PFSK-1 (cell line): Measurements from ENCODE around the gene KAT8.

Source experiments
- FOXP2 ChIP-seq: optimal IDR thresholded peaks from 2 replicates; pipeline ENCODE3; 2011; ENCODE audit warnings: borderline replicate concordance, control low read depth, inconsistent platforms; ENCODE audit not compliant: insufficient read depth; ENCODE audit errors: extremely low read length, extremely low read depth
- POLR2AphosphoS5 ChIP-seq: IDR thresholded peaks from 2 replicates; pipeline ENCODE4 v1.6.1; 2012; ENCODE audit warnings: low read depth, mild to moderate bottlenecking, control low read depth, low read length, moderate library complexity
- REST ChIP-seq, 2 experiments: IDR thresholded peaks; 2 replicates each; pipeline versions ENCODE4 v1.6.1 to v1.8.0; 2011 to 2012; ENCODE audit warnings: low read depth in 2 of 2, low read length in 2 of 2, control low read depth in 1 of 2, inconsistent platforms in 1 of 2, mild to moderate bottlenecking in 1 of 2, moderate library complexity in 1 of 2; ENCODE audit not compliant: insufficient read depth in 1 of 2
- SIN3A ChIP-seq: IDR thresholded peaks from 2 replicates; pipeline ENCODE4 v1.6.1; 2012; ENCODE audit warnings: mild to moderate bottlenecking, low read length, moderate library complexity, borderline replicate concordance; ENCODE audit not compliant: insufficient read depth
- TAF1 ChIP-seq: IDR thresholded peaks from 2 replicates; pipeline ENCODE4 v1.6.1; 2012; ENCODE audit warnings: low read length, control low read depth, borderline replicate concordance; ENCODE audit not compliant: insufficient read depth

Gene KAT8

GRCh38 chr16:31133046-31133501, 15.6 kb downstream of the KAT8 start:
- no peak for TF ChIP-seq TAF1
- TF ChIP-seq FOXP2 = no peak
- TF ChIP-seq SIN3A = no peak
- no peak for TF ChIP-seq POLR2AphosphoS5
- TF ChIP-seq REST (IDR thresholded peaks at IDR 0.05; ENCODE audit: insufficient read depth in 1 of 2, low read depth in 2 of 2, low read length in 2 of 2) = no peak

DNA sequence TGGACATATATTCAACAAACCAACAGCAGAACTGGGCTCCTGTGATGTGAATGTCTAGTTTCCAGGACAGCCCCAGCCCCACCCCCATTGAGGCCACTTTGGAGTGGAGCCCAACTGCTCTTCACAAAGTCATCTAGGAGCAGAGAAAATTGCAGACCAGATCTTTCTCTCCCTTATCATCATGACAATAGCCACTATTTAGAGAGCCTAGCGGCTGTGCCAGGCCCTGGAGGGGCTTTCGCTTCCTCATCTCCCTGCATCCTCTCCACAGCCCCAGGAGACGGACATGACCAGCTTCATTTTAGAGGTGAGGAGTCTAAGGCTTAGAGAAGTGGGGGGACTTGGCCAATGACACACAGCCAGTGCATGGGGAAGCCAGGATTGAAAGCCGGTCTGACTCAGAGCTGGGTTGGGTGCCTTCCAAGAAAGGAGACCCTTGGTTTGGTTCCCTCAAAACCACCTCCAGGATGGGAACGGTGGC, 16.7 kb downstream of the KAT8 start:
- TF ChIP-seq REST (IDR thresholded peaks at IDR 0.05; ENCODE audit: insufficient read depth in 1 of 2, low read depth in 2 of 2, low read length in 2 of 2) (no peak), POLR2AphosphoS5 (no peak), FOXP2 (no peak), SIN3A (no peak), TAF1 (no peak)

DNA sequence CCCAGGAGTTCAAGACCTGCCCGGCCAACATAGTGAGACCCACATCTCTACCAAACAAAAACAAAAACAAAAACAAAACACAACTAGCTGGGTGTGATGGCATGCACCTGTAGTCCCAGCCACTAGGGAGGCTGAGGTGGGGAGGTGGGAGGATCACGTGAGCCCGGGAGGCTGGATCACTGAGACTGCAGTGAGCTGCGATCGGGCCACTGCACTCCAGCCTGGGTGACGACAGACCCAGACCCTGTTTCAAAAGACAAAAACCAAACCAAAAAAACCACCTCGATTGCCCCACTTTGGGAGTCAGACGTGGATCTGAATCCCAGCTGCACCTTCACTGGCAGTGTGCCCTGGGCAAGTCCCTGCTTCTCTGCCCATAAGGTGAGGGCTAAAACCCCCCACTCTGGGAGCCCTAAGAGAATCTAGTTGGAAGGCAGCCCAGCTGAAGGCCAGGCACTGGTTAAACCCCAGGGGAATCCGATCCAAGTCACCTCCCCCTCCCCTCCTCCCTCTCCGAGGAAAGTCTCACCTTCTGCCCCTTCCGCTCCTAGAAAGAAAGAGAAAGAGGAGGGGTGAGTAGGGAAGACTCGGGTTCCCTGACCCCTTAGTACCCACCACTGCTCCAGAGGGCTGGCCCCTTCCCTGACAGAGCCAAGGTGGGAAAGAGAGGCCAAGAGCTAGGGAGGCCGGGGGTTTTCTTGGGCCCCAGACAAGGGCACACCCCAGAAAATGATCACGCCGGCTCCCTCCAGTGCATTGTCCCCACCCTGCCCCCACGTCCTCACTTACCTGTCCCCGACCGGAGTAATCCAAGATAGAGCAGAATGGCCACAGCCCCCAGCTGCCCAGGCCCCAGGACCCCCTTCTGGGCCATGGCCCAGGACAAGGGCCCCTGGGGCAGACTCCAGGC, 17.4 kb downstream of the KAT8 start:
- TF ChIP-seq REST (IDR thresholded peaks at IDR 0.05; ENCODE audit: insufficient read depth in 1 of 2, low read depth in 2 of 2, low read length in 2 of 2) (no peak), SIN3A (no peak), TAF1 (no peak), POLR2AphosphoS5 (no peak), FOXP2 (no peak)

- TF ChIP-seq POLR2AphosphoS5 = no peak
Observed at GRCh38 chr16:31135535-31136286, 18.2 kb downstream of the KAT8 start, which contains the start of gene PRSS8. Gene PRSS8 (minus strand): TSS chr16:31135727. CDS start chr16:31135498, 229 bp downstream.

GRCh38 chr16:31136287-31136662, 18.8 kb downstream of the KAT8 start:
- TF ChIP-seq REST (IDR thresholded peaks at IDR 0.05; ENCODE audit: insufficient read depth in 1 of 2, low read depth in 2 of 2, low read length in 2 of 2) (no peak), POLR2AphosphoS5 (no peak), TAF1 (no peak), SIN3A (no peak), FOXP2 (no peak)
